Stimulated activated naive CD8-positive, alpha-beta T cell treated with anti-CD3 and anti-CD28 coated beads, Interleukin-15, Interleukin-2, amounts not matched to agents 100 U/mL and 50 U/mL, for 24 hours (primary cell): ENCODE results near the gene GC.
"Not testable (repeated sequence)": the region's sequence is repeated elsewhere in the genome, so short reads cannot be mapped to it uniquely, and the experiment has no call there.

ENCODE experiments used
- ATAC-seq: fragments of 150-1000 bp; cut with Tn5 transposase; one replicate; pipeline ENCODE4 v1.10.0; 2021
- DNase-seq: peaks from one replicate; pipeline ENCODE4 v3.0.0; 2021

GC gene

GRCh38 chr4:71783972-71784371 is at the start of gene GC:
GC (minus strand) TSS chr4:71784079; CDS start chr4:71784018, 61 bp downstream.
- DNase-seq (no peak), ATAC-seq (no peak)

GRCh38 chr4:71833232-71833900 is 49.5 kb upstream of the GC start:
- no peak for ATAC-seq

GRCh38 chr4:71832049-71832448 is 48.2 kb upstream of the GC start:
- DNase-seq (no peak), ATAC-seq (no peak)

More at GRCh38 chr4:71833232-71833900, 49.5 kb upstream of the GC start:
- DNase-seq, result no peak

GRCh38 chr4:71830497-71831190 is 46.8 kb upstream of the GC start:
- ATAC-seq, result no peak

GRCh38 chr4:71828470-71828869 is 44.6 kb upstream of the GC start:
- ATAC-seq (no peak), DNase-seq (no peak)

More at GRCh38 chr4:71830497-71831190, 46.8 kb upstream of the GC start:
- DNase-seq, result no peak

- no peak for DNase-seq
- no peak for ATAC-seq
Observed at GRCh38 chr4:71827826-71828225, 43.9 kb upstream of the GC start.

GRCh38 chr4:71816676-71817303 is 32.9 kb upstream of the GC start:
- ATAC-seq (no peak), DNase-seq (no peak)

GRCh38 chr4:71814433-71814832 is 30.6 kb upstream of the GC start:
- DNase-seq, result no peak
- no peak for ATAC-seq

- not testable (repeated sequence) for ATAC-seq, DNase-seq
Observed at GRCh38 chr4:71809805-71810204, 25.9 kb upstream of the GC start.

- no peak for DNase-seq
- ATAC-seq, result no peak
Observed at GRCh38 chr4:71807469-71807868, 23.6 kb upstream of the GC start.

- not testable (repeated sequence) for ATAC-seq, DNase-seq
Observed at GRCh38 chr4:71805230-71805629, 21.4 kb upstream of the GC start.

GRCh38 chr4:71804017-71804697 is 20.3 kb upstream of the GC start:
- not testable (repeated sequence) for ATAC-seq, DNase-seq

- DNase-seq (no peak), ATAC-seq (no peak)
Observed at GRCh38 chr4:71785959-71786358, 2.1 kb upstream of the GC start.

- ATAC-seq (no peak), DNase-seq (no peak)
Observed at GRCh38 chr4:71784569-71785197, 804 bp upstream of the GC start.

- ATAC-seq (no peak), DNase-seq (no peak)
Observed at GRCh38 chr4:71777891-71778290, 6.0 kb downstream of the GC start.

- ATAC-seq, result no peak
Observed at GRCh38 chr4:71775449-71775848, 8.4 kb downstream of the GC start.

GRCh38 chr4:71774136-71774535 is 9.7 kb downstream of the GC start:
- ATAC-seq (no peak), DNase-seq (no peak)

More at GRCh38 chr4:71775449-71775848, 8.4 kb downstream of the GC start:
- DNase-seq, result no peak

- no peak for DNase-seq
- ATAC-seq, result no peak
Observed at GRCh38 chr4:71773004-71773403, 10.9 kb downstream of the GC start.

- DNase-seq (no peak), ATAC-seq (no peak)
Observed at GRCh38 chr4:71772592-71772991, 11.3 kb downstream of the GC start.

GRCh38 chr4:71771613-71772012 is 12.3 kb downstream of the GC start:
- no peak for ATAC-seq
- DNase-seq, result no peak

- no peak for ATAC-seq
Observed at GRCh38 chr4:71769434-71769833, 14.4 kb downstream of the GC start.

GRCh38 chr4:71768123-71768522 is 15.8 kb downstream of the GC start:
- ATAC-seq, result no peak

More at GRCh38 chr4:71769434-71769833, 14.4 kb downstream of the GC start:
- DNase-seq, result no peak

More at GRCh38 chr4:71768123-71768522, 15.8 kb downstream of the GC start:
- DNase-seq, result no peak
